GM21825 (cell line): ENCODE data around the gene QSOX2.

Source experiments
- ATAC-seq: cut with Tn5 transposase; IDR thresholded peaks from one replicate; pipeline ENCODE4 v1.9.1; 2021; ENCODE audit warnings: mild to moderate bottlenecking, moderate library complexity; ENCODE audit not compliant: unreplicated experiment

Gene QSOX2

GRCh38 chr9:136193127-136193890 lies 52.3 kb downstream of the QSOX2 start:
- no peak for ATAC-seq

GRCh38 chr9:136192289-136193126 lies 53.1 kb downstream of the QSOX2 start:
- ATAC-seq = no peak

GRCh38 chr9:136191960-136192286 lies 53.7 kb downstream of the QSOX2 start:
- ATAC-seq = no peak

DNA sequence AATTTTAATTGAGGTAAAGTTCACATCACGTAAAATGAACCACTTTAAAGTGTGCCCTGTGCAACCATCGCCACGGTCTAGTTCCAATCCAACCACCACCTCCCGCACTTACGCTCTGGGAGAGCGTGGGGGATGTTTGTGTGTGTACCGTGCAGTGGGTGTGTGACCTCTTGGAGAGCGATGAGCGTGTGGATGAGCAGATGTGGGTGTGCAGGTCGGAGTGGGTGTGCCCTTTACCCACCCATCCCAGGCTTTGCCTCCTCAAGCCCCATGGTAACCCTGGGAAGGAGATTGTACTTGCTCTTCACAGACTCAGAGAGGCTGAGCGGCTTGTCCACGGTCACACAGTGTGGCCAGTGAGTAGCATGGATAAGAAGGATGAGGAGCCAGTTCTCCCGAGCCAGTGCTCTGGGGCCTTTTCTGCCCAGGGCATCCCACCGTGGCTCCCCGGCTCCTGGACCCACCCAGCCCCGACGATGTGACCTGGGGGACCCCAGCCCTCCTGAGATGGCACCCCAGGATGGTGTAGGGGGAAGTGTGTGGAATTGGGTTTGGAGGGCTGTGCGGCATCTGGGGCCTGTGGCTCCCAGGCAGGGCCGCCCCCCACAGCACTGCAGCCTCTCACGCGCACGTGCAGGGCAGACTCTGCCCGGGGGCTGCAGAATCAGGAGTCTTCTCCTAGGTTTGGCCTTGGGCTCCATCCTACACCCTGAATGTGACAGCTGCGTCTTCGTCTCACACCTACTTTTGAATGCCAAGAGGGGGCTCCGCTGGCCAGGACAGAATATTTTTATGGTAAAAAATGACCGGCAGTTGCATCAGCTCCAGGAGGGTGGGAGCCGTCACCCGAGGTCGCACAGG lies 54.3 kb downstream of the QSOX2 start:
- no peak for ATAC-seq

DNA sequence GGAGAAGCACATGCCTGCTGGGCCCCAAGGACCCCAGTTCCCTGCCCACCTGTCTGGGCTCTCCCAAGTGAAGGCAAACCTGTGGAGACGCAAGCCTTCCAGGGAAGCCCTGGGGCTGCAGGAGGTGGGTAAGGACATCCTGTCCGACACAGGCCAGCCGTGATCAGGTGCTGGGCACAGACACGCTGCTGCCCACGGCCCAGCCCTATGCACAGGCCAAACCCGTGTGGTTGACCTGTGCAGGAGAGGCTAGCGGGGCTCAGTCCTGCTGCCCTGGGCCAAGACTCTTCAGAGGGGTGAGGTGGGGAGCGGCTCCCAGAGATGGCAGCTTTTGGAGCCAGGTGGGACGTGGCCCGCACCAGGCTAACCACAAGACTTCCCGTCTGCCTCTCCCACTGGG lies 55.0 kb downstream of the QSOX2 start:
- no peak for ATAC-seq

GRCh38 chr9:136190237-136190601 lies 55.4 kb downstream of the QSOX2 start:
- no peak for ATAC-seq

DNA sequence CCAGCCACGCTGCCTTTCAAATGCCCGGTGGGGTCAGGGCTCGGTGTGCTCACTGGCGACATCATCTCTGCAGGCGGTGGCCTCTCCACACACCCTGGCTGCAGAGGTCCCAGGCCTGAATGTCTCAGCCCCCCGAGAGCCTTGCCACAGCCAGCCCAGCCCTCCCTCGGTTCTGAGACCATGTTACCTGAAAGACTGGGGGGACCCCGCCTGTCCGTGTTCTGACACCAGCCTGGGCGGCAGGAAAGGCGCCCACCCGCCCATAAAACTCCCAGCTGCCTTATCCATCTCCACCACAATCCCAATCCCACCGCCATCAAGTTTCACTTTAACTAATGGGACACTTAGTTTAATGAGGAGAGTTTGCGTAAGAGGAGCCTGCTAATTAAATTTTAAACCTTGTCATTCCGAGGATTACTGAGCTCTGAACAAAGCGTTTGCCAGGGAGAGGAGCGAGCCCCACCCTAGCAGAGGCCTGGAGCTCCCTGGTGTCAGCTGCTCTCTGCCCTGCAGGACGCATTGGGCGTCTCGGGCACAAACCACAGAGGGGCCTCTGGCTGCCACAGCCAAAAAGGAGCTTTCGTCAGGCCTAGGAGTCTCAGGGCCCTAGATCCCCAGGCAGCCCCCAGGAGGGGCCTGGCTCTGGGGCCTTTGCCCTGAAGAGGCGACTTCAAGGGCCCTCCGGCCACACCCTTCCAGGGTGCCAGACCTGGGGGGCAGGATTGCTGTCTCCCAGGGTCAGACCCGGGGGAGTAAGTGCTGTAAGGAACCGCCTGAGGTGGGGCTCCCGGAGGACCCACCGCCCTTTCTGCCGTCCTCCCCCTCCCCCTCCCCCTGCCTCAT lies 56.0 kb downstream of the QSOX2 start:
- no peak for ATAC-seq

DNA sequence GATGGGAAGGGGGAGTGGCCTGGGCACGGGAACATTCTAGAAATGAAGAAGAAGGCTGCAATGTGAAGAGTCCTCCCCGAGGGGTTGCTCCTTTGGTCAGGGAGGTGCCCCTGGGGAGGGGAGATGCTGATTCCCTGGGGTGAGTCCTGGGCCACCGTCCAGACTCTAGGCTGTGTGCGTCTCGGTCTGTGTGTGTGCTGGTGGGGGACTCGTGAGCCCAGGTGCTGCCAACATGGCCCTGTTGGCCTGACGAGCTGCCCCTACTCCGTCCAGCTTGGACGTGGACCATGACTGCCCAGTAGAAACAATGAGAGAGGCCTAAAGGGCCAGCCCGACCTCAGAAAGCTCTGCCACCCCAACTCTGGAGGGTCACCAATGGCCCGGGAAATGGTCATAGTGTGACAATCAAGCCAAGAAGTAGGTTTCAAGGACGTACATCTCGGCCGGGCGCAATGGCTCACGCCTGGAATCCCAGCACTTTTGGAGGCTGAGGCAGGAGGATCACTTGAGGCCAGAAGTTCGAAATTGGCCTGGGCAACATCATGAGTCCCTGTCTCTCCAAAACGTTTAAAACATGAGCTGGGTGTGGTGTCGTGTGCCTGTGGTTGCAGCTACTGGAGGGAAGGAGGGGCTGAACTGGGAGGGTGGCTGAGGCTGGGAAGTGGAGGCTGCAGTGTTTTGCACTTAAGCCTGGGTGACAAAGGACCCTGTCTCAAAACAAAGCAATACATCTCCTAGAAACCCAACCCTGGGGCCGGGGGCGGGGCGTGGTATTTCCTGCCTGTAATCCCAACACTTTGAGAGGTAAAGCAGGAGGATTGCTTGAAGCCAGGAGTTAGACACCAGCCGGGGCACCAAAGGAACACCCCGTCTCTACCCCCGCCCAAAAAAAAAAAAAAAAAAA lies 57.7 kb downstream of the QSOX2 start:
- ATAC-seq = no peak

DNA sequence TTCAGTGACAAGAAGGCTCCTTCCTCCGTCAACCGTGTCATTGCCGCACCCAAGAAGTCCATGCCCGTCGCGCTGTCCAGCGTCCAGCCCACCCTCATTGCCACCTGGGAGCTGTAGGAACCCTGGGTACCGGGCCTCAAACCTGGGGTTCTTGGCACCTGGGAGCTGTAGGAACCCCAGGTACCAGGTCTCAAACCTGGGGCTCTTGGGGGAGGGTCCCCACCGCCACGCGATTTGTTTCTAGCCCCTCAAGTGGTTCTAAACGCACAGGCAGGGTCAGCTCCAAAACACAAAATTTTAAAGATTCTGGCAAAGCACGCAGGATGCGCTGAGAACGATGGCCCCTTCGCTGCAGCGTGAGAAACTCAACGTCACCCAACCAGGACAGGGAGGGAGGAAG lies 58.4 kb downstream of the QSOX2 start:
- ATAC-seq = no peak

DNA sequence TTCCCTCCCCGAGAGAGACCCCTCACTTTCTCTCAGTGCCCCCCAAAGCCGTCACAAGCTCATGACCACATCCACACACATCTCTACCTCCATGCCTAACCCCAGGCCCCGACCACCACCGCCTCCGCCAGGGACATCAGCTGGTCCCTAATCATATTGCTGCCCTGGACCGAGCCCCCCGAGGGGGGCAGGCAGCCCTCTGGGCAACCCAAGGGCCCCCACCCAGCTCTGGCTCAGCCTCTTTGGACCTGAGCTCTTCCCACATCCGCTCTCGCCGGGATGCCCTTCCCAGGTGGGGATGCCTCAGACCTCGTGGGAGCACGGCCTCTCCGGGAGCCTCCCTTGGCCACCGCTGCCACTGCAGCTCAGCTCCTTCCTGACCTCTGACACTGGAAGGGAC lies 59.2 kb downstream of the QSOX2 start:
- ATAC-seq = no peak

GRCh38 chr9:136185596-136186366 lies 59.8 kb downstream of the QSOX2 start:
- ATAC-seq = no peak

- no peak for ATAC-seq
These were observed 60.5 kb downstream of the QSOX2 start for GRCh38 chr9:136185066-136185465.

GRCh38 chr9:136182850-136183422 lies 62.7 kb downstream of the QSOX2 start:
- ATAC-seq = no peak

- ATAC-seq = no peak
These were observed 63.2 kb downstream of the QSOX2 start for GRCh38 chr9:136182420-136182787.

DNA sequence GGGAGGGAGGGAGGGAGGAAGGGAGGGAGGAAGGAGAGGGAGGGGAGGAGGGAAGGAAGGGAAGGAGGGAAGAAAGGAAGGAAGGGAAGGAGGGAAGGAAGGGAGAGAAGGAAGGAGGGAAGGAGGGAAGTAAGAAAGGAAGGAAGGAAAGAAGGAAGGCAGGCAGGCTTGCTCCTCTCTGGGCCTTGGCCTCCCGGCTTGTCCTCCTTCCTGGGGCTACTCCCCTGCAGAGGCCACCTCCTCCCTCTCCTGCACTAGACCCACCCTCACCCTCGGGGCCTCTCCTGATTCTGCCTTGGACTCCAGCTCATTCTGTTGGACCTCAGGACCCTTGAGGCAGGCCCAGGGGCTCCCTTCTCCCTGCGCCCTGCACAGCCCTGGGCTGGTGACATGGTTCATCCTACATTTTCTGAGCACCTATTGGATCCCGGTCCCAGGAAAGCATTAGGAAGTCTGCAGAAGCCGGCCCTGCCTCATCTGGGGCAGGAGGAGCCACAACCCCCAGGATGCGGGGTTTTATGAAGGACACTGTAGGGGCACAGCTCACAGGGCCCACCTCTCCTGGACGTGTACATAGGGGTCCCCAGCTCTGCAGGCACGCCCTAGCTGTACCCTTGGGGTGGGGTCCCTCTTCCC lies 63.7 kb downstream of the QSOX2 start:
- no peak for ATAC-seq

GRCh38 chr9:136180586-136180985 lies 65.0 kb downstream of the QSOX2 start:
- no peak for ATAC-seq

DNA sequence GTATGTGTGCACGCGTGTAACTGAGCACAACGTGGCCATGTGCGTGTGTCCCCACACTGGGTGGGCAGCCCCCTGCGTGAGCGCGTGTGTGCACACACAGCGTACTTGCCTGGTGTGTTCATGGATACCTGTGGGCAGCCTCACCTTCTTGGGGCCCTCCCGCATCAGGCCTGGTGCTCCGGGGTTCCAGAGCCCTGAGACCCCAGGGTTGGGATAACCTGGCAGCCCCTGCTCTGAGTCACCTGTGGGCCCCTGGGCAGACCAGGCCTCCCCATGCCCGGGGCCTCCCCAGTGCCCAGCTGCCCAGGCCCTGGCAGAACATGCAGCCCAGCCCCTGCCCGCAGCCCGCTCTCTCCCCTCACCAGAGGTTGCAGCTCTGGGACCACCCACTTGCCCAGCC lies 65.9 kb downstream of the QSOX2 start:
- no peak for ATAC-seq

DNA sequence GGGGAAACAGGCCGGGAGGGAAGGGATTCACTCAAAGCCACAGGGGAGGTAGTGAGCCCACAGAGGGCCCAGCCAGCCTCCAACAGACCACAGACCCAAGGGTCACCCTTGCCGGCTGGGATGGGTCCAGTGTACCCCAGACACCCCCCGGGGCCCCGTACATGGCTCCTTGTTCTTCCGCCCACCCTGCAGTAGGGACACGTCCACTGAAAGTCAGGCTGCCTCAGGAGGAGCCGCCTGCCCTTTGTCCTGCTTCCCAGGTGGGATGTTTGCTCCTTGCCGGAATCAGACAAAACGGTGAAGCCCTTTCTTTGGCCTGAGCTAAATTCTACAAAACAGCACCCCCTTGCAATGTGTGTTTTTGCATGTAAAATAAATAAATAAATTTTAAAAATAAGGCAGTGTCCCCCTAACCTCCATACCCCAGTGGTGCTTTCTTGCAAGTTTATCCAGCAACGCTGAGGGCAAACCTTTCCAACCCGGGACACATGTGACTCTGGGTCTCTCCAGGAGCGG lies 66.5 kb downstream of the QSOX2 start:
- no peak for ATAC-seq
